Right atrium auricular region (tissue), 2 donors: ENCODE results near the gene ARHGEF16. TPM values are rescaled to one million over a fixed set of nuclear protein-coding genes. Genes with fewer than 3 reads are reported as not detected.

ENCODE experiments used
- DNase-seq: peaks from one replicate; pipeline ENCODE4 v3.0.0-alpha.2; 2019; ENCODE audit warnings: low spot score
- H3K27ac ChIP-seq, 2 donors: fragments of 200-600 bp; sonication (generic); 1 replicate in 1 of 2; 2 replicates in 1 of 2; pipeline ENCODE4 v1.5.1; 2016 to 2019
- H3K27me3 ChIP-seq, 2 donors: fragments of 200-600 bp; sonication (generic); one replicate each; pipeline versions ENCODE4 v1.5.1 to v1.6.0; 2017 to 2019
- H3K36me3 ChIP-seq: fragments of 200-600 bp; sonication (generic); one replicate; pipeline ENCODE4 v1.5.1; 2016
- H3K4me1 ChIP-seq, 2 donors: fragments of 200-600 bp; sonication (generic); one replicate each; pipeline versions ENCODE4 v1.5.1 to v1.6.0; 2017 to 2019
- H3K4me3 ChIP-seq, 2 donors: fragments of 200-600 bp; sonication (generic); 1 replicate in 1 of 2; 2 replicates in 1 of 2; pipeline ENCODE4 v1.5.1; 2017 to 2019; ENCODE audit warnings: mild to moderate bottlenecking in 1 of 2, moderate library complexity in 1 of 2
- H3K9me3 ChIP-seq, 2 donors: fragments of 200-600 bp; sonication (generic); one replicate each; pipeline ENCODE4 v1.5.1; 2019
- total RNA-seq, 2 donors: library from RNA; depleted of rRNA; stranded (reverse); fragments of >200 nt; gene quantifications; one replicate each; pipeline ENCODE4 v1.1.0, GENCODE V29; 2016
- TF ChIP-seq, protein P1 (sequence below), 2 donors: fragments of 200-600 bp; sonication (generic); IDR thresholded peaks; one replicate each; pipeline ENCODE4 v1.5.1; 2019; ENCODE audit warnings: antibody characterized with exemption in 2 of 2

Gene ARHGEF16
- total RNA-seq, 2 donors from 2014 or later, result 0.22 to 1.5 TPM

DNA sequence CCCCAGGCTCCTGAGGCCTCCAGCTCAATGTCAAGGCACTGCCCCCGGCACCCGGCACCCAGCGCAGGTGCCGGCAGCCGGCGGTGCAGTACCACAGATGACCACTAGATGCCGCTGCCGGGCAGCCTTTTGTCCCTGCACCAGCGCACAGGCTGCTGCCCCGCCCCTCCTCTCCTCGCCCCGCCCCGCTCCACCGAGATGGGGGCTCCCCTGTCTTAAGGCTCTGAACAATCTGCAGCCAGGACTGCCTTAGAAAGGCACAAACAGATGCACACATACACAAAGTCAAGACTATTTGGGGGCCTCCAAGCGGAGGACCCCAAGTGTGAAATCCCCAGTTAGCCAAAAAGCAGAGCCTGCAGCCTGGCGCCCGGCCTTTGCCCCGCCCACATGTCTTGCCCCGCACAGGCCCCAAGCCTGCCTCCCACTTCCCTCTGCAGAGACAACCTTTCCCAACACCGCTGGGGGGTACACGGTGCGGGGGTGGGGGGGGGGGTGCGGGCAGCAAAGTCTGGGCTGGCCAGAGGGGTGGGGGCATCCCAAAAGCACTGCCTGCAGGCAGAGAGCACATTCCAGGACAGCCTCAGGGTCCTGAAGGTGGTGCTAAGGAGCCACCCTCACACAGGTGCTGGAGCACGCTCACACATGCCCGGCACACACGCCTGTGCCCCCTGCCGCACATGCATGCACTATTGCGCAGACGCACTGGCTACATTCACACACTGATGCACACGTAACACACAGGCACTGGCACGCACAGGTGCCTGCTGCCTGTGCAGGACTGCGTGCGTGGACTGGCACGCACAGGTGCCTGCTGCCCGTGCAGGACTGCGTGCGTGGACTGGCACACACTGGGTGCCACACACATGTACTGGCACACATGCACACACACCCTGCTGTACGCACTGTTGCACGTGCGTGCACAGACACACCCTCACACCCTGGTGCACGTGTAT lies 37.1 kb downstream of the ARHGEF16 start:
- no peaks in the 10 kb centered on the region for H3K27me3 ChIP-seq
- DNase-seq, result peak; percentile 74
- H3K4me1 ChIP-seq, result peaks cover 0 to 9% of the 10 kb centered on the region in 2 donors
- H3K27ac ChIP-seq, result no peak overlapping the region
- peaks cover 0 to 10% of the 10 kb centered on the region in 2 donors for H3K9me3 ChIP-seq
- TF ChIP-seq, protein P1, sequence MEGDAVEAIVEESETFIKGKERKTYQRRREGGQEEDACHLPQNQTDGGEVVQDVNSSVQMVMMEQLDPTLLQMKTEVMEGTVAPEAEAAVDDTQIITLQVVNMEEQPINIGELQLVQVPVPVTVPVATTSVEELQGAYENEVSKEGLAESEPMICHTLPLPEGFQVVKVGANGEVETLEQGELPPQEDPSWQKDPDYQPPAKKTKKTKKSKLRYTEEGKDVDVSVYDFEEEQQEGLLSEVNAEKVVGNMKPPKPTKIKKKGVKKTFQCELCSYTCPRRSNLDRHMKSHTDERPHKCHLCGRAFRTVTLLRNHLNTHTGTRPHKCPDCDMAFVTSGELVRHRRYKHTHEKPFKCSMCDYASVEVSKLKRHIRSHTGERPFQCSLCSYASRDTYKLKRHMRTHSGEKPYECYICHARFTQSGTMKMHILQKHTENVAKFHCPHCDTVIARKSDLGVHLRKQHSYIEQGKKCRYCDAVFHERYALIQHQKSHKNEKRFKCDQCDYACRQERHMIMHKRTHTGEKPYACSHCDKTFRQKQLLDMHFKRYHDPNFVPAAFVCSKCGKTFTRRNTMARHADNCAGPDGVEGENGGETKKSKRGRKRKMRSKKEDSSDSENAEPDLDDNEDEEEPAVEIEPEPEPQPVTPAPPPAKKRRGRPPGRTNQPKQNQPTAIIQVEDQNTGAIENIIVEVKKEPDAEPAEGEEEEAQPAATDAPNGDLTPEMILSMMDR (IDR thresholded peaks at IDR 0.05), result peak; percentile 100
- no peak overlapping the region for H3K4me3 ChIP-seq
- no peaks in the 10 kb centered on the region for H3K36me3 ChIP-seq

DNA sequence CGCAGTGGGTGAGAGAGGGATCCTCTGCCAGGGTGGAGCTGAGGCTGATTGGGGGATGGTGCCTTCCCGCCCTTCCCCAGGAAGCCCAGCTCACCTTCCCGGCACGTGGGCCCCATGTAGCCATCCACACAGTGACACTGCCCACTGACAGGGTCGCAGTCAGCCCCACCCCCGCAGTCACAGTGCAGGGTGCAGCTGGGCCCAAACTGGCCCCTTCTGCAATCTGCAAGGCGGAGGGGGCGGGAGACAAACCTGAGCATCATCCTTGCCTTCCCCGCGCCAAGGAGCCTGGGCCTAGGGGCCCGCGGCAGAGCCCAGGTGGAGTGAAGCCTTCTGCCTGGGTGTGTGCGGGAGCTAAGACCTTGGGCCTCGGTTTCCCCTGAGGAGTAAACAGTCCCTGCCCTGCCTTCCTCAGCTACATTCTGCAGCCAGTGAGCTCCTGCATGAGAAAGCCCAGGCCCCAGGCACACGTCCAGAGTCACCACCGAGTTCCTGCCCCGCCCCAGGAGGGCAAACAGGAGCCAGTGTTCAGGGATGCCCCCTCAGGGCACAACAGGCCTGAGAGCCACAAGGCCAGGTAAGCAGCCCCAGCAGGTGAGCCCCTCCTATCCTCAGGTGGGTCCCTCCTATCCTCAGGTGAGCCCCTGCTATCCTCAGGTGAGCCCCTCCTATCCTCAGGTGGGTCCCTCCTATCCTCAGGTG lies 38.2 kb downstream of the ARHGEF16 start:
- Histone ChIP-seq H3K4me1 (peaks cover 0 to 9% of the 10 kb centered on the region in 2 donors), H3K4me3 (no peak overlapping the region), H3K27me3 (no peaks in the 10 kb centered on the region), H3K36me3 (no peaks in the 10 kb centered on the region), H3K27ac (no peak overlapping the region), H3K9me3 (peaks cover 0 to 10% of the 10 kb centered on the region in 2 donors)
- TF ChIP-seq, protein P1 (IDR thresholded peaks at IDR 0.05), result no peak
- DNase-seq, result no peak

DNA sequence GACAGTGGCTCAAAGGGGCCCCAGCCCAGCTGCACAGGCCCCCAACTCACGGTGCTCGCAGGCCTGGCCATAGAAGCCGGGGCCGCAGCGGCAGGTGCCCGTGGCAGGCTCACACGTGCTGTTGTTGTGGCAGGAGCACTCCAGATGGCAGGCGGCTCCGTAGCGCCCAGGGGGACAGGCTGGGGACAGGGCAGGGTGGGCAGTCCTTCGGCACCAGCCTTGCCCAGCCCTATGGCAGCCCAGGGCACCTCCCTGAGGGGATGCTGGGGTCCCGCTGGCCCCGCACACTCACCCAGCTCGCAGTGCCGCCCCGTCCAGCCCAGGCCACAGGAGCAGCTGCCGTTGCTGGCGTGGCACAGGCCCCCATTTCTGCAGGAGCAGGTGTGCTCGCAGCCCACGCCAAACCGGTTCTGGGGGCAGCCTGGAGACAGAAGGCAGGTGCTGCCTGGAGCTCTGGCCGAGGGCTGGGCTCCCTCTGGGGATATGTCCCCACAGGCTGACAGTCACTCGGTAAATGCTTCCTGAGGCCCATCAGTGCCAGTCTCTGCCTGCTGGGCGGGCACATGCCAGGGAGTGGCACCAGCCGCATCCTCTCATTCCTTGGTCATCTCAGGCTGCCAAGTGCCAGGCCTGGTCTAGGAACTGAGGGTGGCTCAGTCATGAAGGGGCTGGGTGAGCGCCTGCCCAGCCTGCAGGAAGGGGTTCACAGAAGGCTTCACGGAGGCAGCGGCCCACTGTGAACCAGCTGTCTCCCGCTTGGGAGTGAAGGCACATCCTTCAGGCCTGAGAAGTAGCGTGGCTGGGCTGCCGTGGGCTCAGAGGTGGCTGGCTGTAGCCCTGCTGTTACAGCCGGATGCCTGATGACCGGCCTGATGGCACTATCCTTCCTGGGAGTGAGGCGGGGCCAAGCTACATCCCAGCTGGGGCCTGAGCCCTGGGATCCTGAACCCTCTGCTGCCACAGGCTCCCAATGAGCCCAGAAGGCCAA lies 40.1 kb downstream of the ARHGEF16 start:
- TF ChIP-seq, protein P1 (IDR thresholded peaks at IDR 0.05), result no peak
- no peak for DNase-seq
- Histone ChIP-seq H3K27me3 (no peaks in the 10 kb centered on the region), H3K4me1 (peaks cover 0 to 9% of the 10 kb centered on the region in 2 donors), H3K4me3 (no peak overlapping the region), H3K36me3 (no peaks in the 10 kb centered on the region), H3K27ac (no peak overlapping the region), H3K9me3 (no peaks in the 10 kb centered on the region)

DNA sequence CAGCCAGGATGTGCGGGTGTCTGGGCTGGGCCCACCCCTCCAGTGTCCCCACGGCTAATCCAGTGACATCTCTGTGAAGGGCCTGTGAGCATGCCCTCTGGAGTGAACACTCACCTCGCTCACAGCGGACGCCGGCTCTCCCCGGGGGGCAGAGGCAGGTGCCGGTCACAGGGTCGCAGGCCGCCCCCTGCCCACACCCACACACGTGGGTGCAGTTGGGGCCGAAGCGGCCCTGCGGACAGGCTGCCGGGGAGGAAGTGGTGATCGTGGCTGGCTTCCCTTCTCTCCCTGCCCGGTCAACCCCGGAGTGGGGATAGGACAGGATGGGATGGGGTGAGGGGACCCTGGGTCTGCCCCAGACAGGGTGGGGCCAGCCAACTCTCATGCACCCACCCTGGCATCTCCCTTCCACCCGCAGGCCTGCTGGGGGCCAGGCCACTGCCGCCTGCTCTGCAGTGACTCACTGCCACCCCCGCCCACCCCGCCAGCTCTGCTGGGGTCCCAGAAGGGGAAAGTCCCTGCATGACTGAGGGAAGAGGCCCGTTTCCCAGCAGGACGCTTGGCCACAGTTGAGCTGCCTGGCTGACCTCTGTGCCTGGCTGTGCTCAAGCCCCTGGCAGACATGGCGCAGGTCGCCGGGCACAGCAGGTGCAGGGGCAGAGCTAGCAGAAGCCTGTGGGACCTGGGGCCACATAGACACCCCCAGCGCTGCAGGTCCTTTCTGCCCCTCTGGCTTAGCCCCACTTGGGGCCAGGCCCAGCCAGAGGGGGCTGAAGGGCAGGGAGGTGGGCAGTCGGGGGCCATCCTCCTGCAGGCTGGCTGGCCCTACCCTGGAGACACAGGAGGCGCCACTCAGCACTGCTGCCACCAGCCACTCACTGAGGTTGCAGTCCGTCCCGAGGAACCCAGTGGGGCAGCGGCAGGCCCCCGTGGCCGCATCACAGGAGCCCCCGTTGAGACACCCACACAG lies 41.6 kb downstream of the ARHGEF16 start:
- TF ChIP-seq, protein P1 (IDR thresholded peaks at IDR 0.05), result no peak
- Histone ChIP-seq H3K4me3 (no peak overlapping the region), H3K9me3 (no peaks in the 10 kb centered on the region), H3K27me3 (no peaks in the 10 kb centered on the region), H3K36me3 (no peaks in the 10 kb centered on the region), H3K27ac (no peak overlapping the region), H3K4me1 (peaks cover 0 to 8% of the 10 kb centered on the region in 2 donors)
- no peak for DNase-seq
